Measurements from ENCODE around the gene ZNF821. TPM values are rescaled to one million over a fixed set of nuclear protein-coding genes. Genes with fewer than 3 reads are reported as not detected.

ZNF821 gene
- total RNA-seq, 1 experiment from 2014 or later, result 4.9 TPM

GRCh38 chr16:71915350-71915749 lies 31.4 kb upstream of the ZNF821 start:
- H3K4me2 ChIP-seq (ENCODE audit: low read length), result no peak overlapping the region
- no peak overlapping the region for H3K4me3 ChIP-seq (replicated peaks in 1 of 2; ENCODE audit: low read depth in 1 of 2, low read length in 2 of 2)
- H3K9ac ChIP-seq (ENCODE audit: low read length), result no peak overlapping the region
- H3K9me2 ChIP-seq (ENCODE audit: insufficient read depth), result no peaks in the 10 kb centered on the region
- peaks cover 30 to 48% of the 10 kb centered on the region in 2 experiments for H3K36me3 ChIP-seq (ENCODE audit: control insufficient read depth in 1 of 2, insufficient read depth in 2 of 2, low read length in 2 of 2)
- H3K27me3 ChIP-seq (ENCODE audit: insufficient read depth, low read length), result no peaks in the 10 kb centered on the region
- ATAC-seq (no peak), DNase-seq (ENCODE audit: low read depth, low spot score) (no peak)
- ChIA-PET POLR2A (no interaction called here), RAD21 (ENCODE audit: low non-redundant PET in 1 of 2, low total read pairs in 2 of 2, uncharacterized antibody in 2 of 2, unreplicated experiment in 2 of 2) (no interaction called here), CTCF (no interaction called here)
- no peak overlapping the region for H2AFZ ChIP-seq (ENCODE audit: low read depth, low read length, poor library complexity, severe bottlenecking)
- no peaks in the 10 kb centered on the region for H3K4me1 ChIP-seq (ENCODE audit: control insufficient read depth in 1 of 2, insufficient read depth in 2 of 2, low read length in 2 of 2)
- H3K27ac ChIP-seq (ENCODE audit: low read depth, low read length), result no peak overlapping the region
- peaks cover 6 to 9% of the 10 kb centered on the region in 2 experiments; a peak in 2 of 4 replicates for H3K9me3 ChIP-seq (ENCODE audit: control insufficient read depth in 1 of 2, insufficient read depth in 1 of 2, low read depth in 1 of 2, low read length in 2 of 2)
- H3K79me2 ChIP-seq (ENCODE audit: insufficient read depth, low read length), result peaks cover 99% of the 10 kb centered on the region
- intact Hi-C loops (cut with micrococcal nuclease), result no loop called here
- TF ChIP-seq ZNF274 (IDR thresholded peaks at IDR 0.05; ENCODE audit: low read depth, low read length) (no peak), YY1 (IDR thresholded peaks at IDR 0.05; ENCODE audit: extremely low read depth, insufficient replicate concordance, low read depth, low read length) (no peak), POLR2A (IDR thresholded peaks at IDR 0.05; ENCODE audit: borderline replicate concordance, extremely low read depth, insufficient read depth, insufficient read length) (no peak), ELF1 (IDR thresholded peaks at IDR 0.05; ENCODE audit: borderline replicate concordance, low read depth) (no peak)
- BruUV-seq (replicated peaks), result no TSS peak
- H4K20me1 ChIP-seq (ENCODE audit: insufficient read depth), result peaks cover 36% of the 10 kb centered on the region

- DNase-seq (ENCODE audit: low read depth, low spot score), result no peak
Observed at GRCh38 chr16:71914802-71915201, 30.8 kb upstream of the ZNF821 start.

More at GRCh38 chr16:71914802-71915201, 30.8 kb upstream of the ZNF821 start:
- H3K4me3 ChIP-seq (replicated peaks in 1 of 2; ENCODE audit: low read depth in 1 of 2, low read length in 2 of 2), result no peak overlapping the region
- peaks cover 6 to 8% of the 10 kb centered on the region in 2 experiments; a peak in 2 of 4 replicates for H3K9me3 ChIP-seq (ENCODE audit: control insufficient read depth in 1 of 2, insufficient read depth in 1 of 2, low read depth in 1 of 2, low read length in 2 of 2)
- BruUV-seq (replicated peaks), result no TSS peak
- no peaks in the 10 kb centered on the region for H3K27me3 ChIP-seq (ENCODE audit: insufficient read depth, low read length)
- H4K20me1 ChIP-seq (ENCODE audit: insufficient read depth), result peaks cover 39% of the 10 kb centered on the region
- H3K4me1 ChIP-seq (ENCODE audit: control insufficient read depth in 1 of 2, insufficient read depth in 2 of 2, low read length in 2 of 2), result no peaks in the 10 kb centered on the region
- peaks cover 99% of the 10 kb centered on the region for H3K79me2 ChIP-seq (ENCODE audit: insufficient read depth, low read length)
- RAD21 ChIA-PET (ENCODE audit: low non-redundant PET in 1 of 2, low total read pairs in 2 of 2, uncharacterized antibody in 2 of 2, unreplicated experiment in 2 of 2), result no interaction called here
- POLR2A ChIA-PET, result no interaction called here
- CTCF ChIA-PET, result no interaction called here
- H3K9me2 ChIP-seq (ENCODE audit: insufficient read depth), result no peaks in the 10 kb centered on the region
- peaks cover 26 to 43% of the 10 kb centered on the region in 2 experiments for H3K36me3 ChIP-seq (ENCODE audit: control insufficient read depth in 1 of 2, insufficient read depth in 2 of 2, low read length in 2 of 2)
- TF ChIP-seq YY1 (IDR thresholded peaks at IDR 0.05; ENCODE audit: extremely low read depth, insufficient replicate concordance, low read depth, low read length) (no peak), CBX3 (IDR thresholded peaks at IDR 0.05; ENCODE audit: low read depth) (no peak), POLR2AphosphoS5 (IDR thresholded peaks at IDR 0.05; ENCODE audit: low read depth, low read length) (no peak)
- no peak overlapping the region for H3K27ac ChIP-seq (ENCODE audit: low read depth, low read length)
- ATAC-seq, result no peak
- no peak overlapping the region for H3K9ac ChIP-seq (ENCODE audit: low read length)
- no peak overlapping the region for H2AFZ ChIP-seq (ENCODE audit: low read depth, low read length, poor library complexity, severe bottlenecking)
- H3K4me2 ChIP-seq (ENCODE audit: low read length), result no peak overlapping the region
- intact Hi-C loops (cut with micrococcal nuclease), result no loop called here
